ENCODE measurements around the gene PWWP2A. TPM values are rescaled to one million over a fixed set of nuclear protein-coding genes. Genes with fewer than 3 reads are reported as not detected.

Gene PWWP2A
- total and polyA plus RNA-seq, 2 donors (not counting 1 experiment from before 2014, with no cell fraction given) = 10.4 to 17.0 TPM

DNA sequence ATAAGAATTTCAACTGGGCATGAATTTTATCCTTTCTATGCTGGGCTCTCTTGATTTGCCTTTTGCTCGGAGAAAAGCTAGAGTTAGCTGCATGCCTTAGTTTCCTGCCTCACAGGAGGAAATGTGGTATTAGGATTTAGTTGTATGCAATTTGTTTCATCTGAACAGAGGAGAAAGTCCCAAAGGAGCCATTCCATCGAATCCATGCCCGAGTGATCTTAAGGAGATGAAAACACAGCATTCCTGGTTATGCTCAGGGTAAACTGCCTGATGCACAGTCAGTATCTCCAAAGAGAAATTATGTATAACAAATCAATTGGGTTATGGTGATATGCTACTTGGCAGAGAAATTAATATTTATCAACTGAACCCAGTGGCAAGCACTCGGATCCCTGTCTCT is 59.2 kb downstream of the PWWP2A start:
- DNase-seq (ENCODE audit: low read depth in 2 of 2) = no peak
- H3K36me3 ChIP-seq (ENCODE audit: control insufficient read depth, insufficient read depth, low read length) = peaks cover 3% of the 10 kb centered on the region
- H3K4me2 ChIP-seq (ENCODE audit: extremely low read depth, insufficient read depth, low read length) = no peak overlapping the region
- H3K27me3 ChIP-seq (ENCODE audit: control insufficient read depth, insufficient read depth, low read length) = no peaks in the 10 kb centered on the region
- no peak overlapping the region for H3K27ac ChIP-seq (ENCODE audit: insufficient read depth, low read length)
- no peak for TF ChIP-seq CTCF (conservative IDR thresholded peaks at IDR 0.05 in 1 of 2, IDR thresholded peaks at IDR 0.05 in 1 of 2; ENCODE audit: low read depth in 1 of 2, low read length in 2 of 2)
- no peak for TF ChIP-seq EZH2 (IDR thresholded peaks at IDR 0.05; ENCODE audit: low read length, missing control alignments)
- no peaks in the 10 kb centered on the region for H3K4me1 ChIP-seq (ENCODE audit: control insufficient read depth, extremely low read depth, insufficient read depth, low read length)
- no peaks in the 10 kb centered on the region for H3K79me2 ChIP-seq (ENCODE audit: control insufficient read depth, insufficient read depth, low read length)
- no peaks in the 10 kb centered on the region for H4K20me1 ChIP-seq (ENCODE audit: control insufficient read depth, extremely low read depth, insufficient read depth, low read length)
- H3K9me3 ChIP-seq (ENCODE audit: control insufficient read depth, insufficient read depth, low read depth, low read length) = no peaks in the 10 kb centered on the region
- H3K9ac ChIP-seq (ENCODE audit: insufficient read depth, low read length) = no peak overlapping the region
- no peak overlapping the region for H2AFZ ChIP-seq (ENCODE audit: low read length)
- no peak overlapping the region for H3K4me3 ChIP-seq (replicated peaks in 1 of 4; ENCODE audit: control extremely low read depth in 1 of 4, insufficient read depth in 1 of 4, low read depth in 3 of 4, low read length in 4 of 4)

DNA sequence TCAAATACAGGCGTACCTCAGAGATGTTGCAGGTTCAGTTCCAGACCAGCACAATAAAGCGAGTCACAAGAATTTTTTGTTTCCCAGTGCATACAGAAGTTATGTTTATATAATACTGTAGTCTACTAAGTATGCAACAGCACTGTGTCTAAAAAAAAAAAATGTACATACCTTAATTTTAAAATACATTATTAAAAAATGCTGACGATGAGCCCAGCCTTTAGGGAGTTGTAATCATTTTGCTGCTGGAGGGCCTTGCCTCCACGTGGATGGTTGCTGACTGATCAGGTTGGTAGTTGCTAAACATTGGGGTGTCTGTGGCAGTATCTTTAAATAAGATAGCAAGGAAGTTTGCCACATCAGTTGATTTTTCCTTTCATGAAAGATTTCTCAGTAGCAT is 62.0 kb downstream of the PWWP2A start:
- H3K4me2 ChIP-seq (ENCODE audit: extremely low read depth, insufficient read depth, low read length) = no peak overlapping the region
- H3K9ac ChIP-seq (ENCODE audit: insufficient read depth, low read length) = no peak overlapping the region
- no peak for DNase-seq (ENCODE audit: low read depth in 2 of 2)
- peaks cover 3% of the 10 kb centered on the region for H3K36me3 ChIP-seq (ENCODE audit: control insufficient read depth, insufficient read depth, low read length)
- H3K4me3 ChIP-seq (replicated peaks in 1 of 4; ENCODE audit: control extremely low read depth in 1 of 4, insufficient read depth in 1 of 4, low read depth in 3 of 4, low read length in 4 of 4) = no peak overlapping the region
- no peaks in the 10 kb centered on the region for H3K79me2 ChIP-seq (ENCODE audit: control insufficient read depth, insufficient read depth, low read length)
- H3K9me3 ChIP-seq (ENCODE audit: control insufficient read depth, insufficient read depth, low read depth, low read length) = no peaks in the 10 kb centered on the region
- H3K27ac ChIP-seq (ENCODE audit: insufficient read depth, low read length) = no peak overlapping the region
- H4K20me1 ChIP-seq (ENCODE audit: control insufficient read depth, extremely low read depth, insufficient read depth, low read length) = no peaks in the 10 kb centered on the region
- no peak overlapping the region for H2AFZ ChIP-seq (ENCODE audit: low read length)
- H3K27me3 ChIP-seq (ENCODE audit: control insufficient read depth, insufficient read depth, low read length) = no peaks in the 10 kb centered on the region
- TF ChIP-seq CTCF (conservative IDR thresholded peaks at IDR 0.05 in 1 of 2, IDR thresholded peaks at IDR 0.05 in 1 of 2; ENCODE audit: low read depth in 1 of 2, low read length in 2 of 2) (no peak), EZH2 (IDR thresholded peaks at IDR 0.05; ENCODE audit: low read length, missing control alignments) (no peak)
- H3K4me1 ChIP-seq (ENCODE audit: control insufficient read depth, extremely low read depth, insufficient read depth, low read length) = peaks cover 2% of the 10 kb centered on the region

DNA sequence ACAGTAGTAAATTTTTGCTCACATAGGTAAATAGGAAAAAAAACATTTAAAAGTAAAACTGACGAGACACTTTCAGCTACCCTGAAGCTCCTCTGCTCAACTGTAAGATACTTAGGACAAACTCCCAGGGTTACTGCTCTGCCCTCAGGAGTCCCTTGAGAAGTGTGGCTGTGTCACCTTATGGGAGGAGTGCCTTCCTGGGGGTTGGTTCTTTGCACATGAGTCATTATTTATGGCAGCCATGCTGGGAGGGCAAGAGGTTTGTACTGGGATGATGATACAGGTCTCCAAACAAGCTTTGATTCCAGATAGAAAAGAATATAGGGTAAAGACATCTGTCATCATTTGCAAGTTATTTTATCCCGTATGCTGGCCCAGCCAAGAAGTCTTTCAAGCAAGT is 64.4 kb downstream of the PWWP2A start:
- H3K36me3 ChIP-seq (ENCODE audit: control insufficient read depth, insufficient read depth, low read length) = no peaks in the 10 kb centered on the region
- H3K4me3 ChIP-seq (replicated peaks in 1 of 4; ENCODE audit: control extremely low read depth in 1 of 4, insufficient read depth in 1 of 4, low read depth in 3 of 4, low read length in 4 of 4) = no peak overlapping the region
- H3K9me3 ChIP-seq (ENCODE audit: control insufficient read depth, insufficient read depth, low read depth, low read length) = no peaks in the 10 kb centered on the region
- H3K9ac ChIP-seq (ENCODE audit: insufficient read depth, low read length) = no peak overlapping the region
- no peak overlapping the region for H3K4me2 ChIP-seq (ENCODE audit: extremely low read depth, insufficient read depth, low read length)
- TF ChIP-seq CTCF (conservative IDR thresholded peaks at IDR 0.05 in 1 of 2, IDR thresholded peaks at IDR 0.05 in 1 of 2; ENCODE audit: low read depth in 1 of 2, low read length in 2 of 2) = no peak
- TF ChIP-seq EZH2 (IDR thresholded peaks at IDR 0.05; ENCODE audit: low read length, missing control alignments) = no peak
- no peak overlapping the region for H3K27ac ChIP-seq (ENCODE audit: insufficient read depth, low read length)
- H3K4me1 ChIP-seq (ENCODE audit: control insufficient read depth, extremely low read depth, insufficient read depth, low read length) = peaks cover 2% of the 10 kb centered on the region
- H3K27me3 ChIP-seq (ENCODE audit: control insufficient read depth, insufficient read depth, low read length) = no peaks in the 10 kb centered on the region
- no peaks in the 10 kb centered on the region for H4K20me1 ChIP-seq (ENCODE audit: control insufficient read depth, extremely low read depth, insufficient read depth, low read length)
- no peaks in the 10 kb centered on the region for H3K79me2 ChIP-seq (ENCODE audit: control insufficient read depth, insufficient read depth, low read length)
- H2AFZ ChIP-seq (ENCODE audit: low read length) = no peak overlapping the region
- DNase-seq (ENCODE audit: low read depth in 2 of 2) = peak in 1 of 2 donors; percentile 39

All from fibroblast of lung (primary cell).